ENCODE data around the gene MTCL1. TPM values are rescaled to one million over a fixed set of nuclear protein-coding genes. Genes with fewer than 3 reads are reported as not detected.

The MTCL1 gene
- total and polyA plus RNA-seq, 10 of the 15 experiments (the other 5 are each of a cell fraction or from before 2014, with no cell fraction given) = 0.03 to 0.36 (median 0.13) TPM; not detected in 4

DNA sequence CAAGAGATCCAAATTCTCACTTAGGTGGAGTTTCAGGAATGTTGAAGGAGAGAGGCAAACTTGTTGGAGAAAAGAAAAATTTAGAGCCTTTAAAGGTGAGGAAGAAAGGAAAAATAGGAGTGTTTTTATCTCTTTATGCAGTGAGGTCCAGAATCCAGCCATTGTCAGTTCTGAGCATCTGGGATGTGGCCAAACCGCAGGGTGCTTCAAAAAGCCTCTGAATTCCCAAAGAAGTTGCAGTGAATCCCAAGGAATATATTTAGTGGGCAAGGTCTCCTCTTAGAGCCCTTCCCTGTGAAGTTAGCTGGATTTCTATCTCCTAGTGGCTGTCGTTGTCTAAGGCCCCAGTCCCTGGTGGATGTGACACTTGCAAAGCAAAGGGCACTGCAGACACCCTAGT lies 51.2 kb downstream of the MTCL1 start (continued):
- TF ChIP-seq, protein P1, sequence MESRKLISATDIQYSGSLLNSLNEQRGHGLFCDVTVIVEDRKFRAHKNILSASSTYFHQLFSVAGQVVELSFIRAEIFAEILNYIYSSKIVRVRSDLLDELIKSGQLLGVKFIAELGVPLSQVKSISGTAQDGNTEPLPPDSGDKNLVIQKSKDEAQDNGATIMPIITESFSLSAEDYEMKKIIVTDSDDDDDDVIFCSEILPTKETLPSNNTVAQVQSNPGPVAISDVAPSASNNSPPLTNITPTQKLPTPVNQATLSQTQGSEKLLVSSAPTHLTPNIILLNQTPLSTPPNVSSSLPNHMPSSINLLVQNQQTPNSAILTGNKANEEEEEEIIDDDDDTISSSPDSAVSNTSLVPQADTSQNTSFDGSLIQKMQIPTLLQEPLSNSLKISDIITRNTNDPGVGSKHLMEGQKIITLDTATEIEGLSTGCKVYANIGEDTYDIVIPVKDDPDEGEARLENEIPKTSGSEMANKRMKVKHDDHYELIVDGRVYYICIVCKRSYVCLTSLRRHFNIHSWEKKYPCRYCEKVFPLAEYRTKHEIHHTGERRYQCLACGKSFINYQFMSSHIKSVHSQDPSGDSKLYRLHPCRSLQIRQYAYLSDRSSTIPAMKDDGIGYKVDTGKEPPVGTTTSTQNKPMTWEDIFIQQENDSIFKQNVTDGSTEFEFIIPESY (IDR thresholded peaks at IDR 0.05) = no peak
- TF ChIP-seq POLR2AphosphoS5 (IDR thresholded peaks at IDR 0.05; ENCODE audit: low read length) (no peak), CBFB (IDR thresholded peaks at IDR 0.05; ENCODE audit: low read depth) (no peak), ZBED1 (IDR thresholded peaks at IDR 0.05; ENCODE audit: borderline replicate concordance) (no peak), IKZF2 (IDR thresholded peaks at IDR 0.05) (no peak)

DNA sequence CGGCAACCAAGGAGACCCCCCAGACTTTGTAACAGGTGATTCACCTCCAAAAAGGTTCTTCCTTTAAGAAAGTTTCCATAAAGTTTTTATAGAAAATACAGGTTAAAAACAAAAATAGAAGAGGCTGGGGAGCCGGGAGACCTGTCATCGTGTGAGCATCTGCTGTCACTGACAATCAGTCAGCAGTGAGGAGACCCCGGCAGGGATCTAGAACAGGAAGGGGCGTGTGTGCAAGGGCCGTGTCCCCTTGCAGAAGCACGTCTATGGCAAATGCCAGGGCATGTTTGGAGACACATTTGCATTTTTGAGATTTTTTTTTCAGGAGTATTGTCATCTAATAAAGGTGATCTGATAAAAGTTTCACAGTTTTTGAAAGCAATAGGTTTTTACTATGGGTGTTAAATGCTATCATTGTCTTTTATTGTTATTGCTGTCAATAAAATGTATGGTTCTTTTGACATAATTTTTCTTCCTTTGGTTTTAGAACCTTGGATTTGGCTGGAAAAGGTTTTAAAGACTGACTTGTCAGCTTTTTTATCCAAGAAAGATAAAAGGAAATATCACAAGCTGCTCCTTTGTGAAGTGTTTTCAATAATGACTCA lies 52.1 kb downstream of the MTCL1 start:
- ChIA-PET CTCF (no interaction called here), SMC1A (ENCODE audit: uncharacterized antibody, unreplicated experiment) (no interaction called here), POLR2A (no interaction called here), RAD21 (ENCODE audit: unreplicated experiment) (no interaction called here)
- no peak overlapping the region for H2AFZ ChIP-seq (ENCODE audit: control insufficient read depth, low read depth, low read length)
- DNase-seq (ENCODE audit: low read depth, low spot score) (no peak), FAIRE-seq (no peak), ATAC-seq (no peak)
- intact Hi-C loops (cut with micrococcal nuclease; ENCODE audit: unreplicated experiment) (no loop called here), in situ Hi-C loops (cut with MboI) (no loop called here)
- H3K4me2 ChIP-seq (ENCODE audit: control insufficient read depth, insufficient read depth) = no peak overlapping the region
- H3K4me3 ChIP-seq = no peak overlapping the region
- 25% methylated on average over 7 of the region's 7 CpGs for WGBS (ENCODE audit: insufficient coverage, insufficient replicate concordance, low lambda C conversion rate, missing lambda C conversion rate)
- H3K27ac ChIP-seq (ENCODE audit: control insufficient read depth, insufficient read depth) = no peak overlapping the region
- H3K79me2 ChIP-seq (ENCODE audit: control insufficient read depth, insufficient read depth, low read length) = no peaks in the 10 kb centered on the region
- H4K20me1 ChIP-seq (ENCODE audit: control insufficient read depth, insufficient read depth) = no peaks in the 10 kb centered on the region
- no peaks in the 10 kb centered on the region; a peak in 1 of 4 replicates for H3K27me3 ChIP-seq (replicated peaks in 1 of 2; ENCODE audit: control insufficient read depth in 2 of 2, insufficient read depth in 2 of 2, low read length in 1 of 2)
- no TSS peak for BruUV-seq (replicated peaks)
- TF ChIP-seq SMARCA5 (IDR thresholded peaks at IDR 0.05) = no peak
- TF ChIP-seq, protein P2, sequence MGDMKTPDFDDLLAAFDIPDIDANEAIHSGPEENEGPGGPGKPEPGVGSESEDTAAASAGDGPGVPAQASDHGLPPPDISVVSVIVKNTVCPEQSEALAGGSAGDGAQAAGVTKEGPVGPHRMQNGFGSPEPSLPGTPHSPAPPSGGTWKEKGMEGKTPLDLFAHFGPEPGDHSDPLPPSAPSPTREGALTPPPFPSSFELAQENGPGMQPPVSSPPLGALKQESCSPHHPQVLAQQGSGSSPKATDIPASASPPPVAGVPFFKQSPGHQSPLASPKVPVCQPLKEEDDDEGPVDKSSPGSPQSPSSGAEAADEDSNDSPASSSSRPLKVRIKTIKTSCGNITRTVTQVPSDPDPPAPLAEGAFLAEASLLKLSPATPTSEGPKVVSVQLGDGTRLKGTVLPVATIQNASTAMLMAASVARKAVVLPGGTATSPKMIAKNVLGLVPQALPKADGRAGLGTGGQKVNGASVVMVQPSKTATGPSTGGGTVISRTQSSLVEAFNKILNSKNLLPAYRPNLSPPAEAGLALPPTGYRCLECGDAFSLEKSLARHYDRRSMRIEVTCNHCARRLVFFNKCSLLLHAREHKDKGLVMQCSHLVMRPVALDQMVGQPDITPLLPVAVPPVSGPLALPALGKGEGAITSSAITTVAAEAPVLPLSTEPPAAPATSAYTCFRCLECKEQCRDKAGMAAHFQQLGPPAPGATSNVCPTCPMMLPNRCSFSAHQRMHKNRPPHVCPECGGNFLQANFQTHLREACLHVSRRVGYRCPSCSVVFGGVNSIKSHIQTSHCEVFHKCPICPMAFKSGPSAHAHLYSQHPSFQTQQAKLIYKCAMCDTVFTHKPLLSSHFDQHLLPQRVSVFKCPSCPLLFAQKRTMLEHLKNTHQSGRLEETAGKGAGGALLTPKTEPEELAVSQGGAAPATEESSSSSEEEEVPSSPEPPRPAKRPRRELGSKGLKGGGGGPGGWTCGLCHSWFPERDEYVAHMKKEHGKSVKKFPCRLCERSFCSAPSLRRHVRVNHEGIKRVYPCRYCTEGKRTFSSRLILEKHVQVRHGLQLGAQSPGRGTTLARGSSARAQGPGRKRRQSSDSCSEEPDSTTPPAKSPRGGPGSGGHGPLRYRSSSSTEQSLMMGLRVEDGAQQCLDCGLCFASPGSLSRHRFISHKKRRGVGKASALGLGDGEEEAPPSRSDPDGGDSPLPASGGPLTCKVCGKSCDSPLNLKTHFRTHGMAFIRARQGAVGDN (IDR thresholded peaks at IDR 0.05) = no peak
- TF ChIP-seq, protein P3, sequence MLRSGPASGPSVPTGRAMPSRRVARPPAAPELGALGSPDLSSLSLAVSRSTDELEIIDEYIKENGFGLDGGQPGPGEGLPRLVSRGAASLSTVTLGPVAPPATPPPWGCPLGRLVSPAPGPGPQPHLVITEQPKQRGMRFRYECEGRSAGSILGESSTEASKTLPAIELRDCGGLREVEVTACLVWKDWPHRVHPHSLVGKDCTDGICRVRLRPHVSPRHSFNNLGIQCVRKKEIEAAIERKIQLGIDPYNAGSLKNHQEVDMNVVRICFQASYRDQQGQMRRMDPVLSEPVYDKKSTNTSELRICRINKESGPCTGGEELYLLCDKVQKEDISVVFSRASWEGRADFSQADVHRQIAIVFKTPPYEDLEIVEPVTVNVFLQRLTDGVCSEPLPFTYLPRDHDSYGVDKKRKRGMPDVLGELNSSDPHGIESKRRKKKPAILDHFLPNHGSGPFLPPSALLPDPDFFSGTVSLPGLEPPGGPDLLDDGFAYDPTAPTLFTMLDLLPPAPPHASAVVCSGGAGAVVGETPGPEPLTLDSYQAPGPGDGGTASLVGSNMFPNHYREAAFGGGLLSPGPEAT (IDR thresholded peaks at IDR 0.05; ENCODE audit: low read depth) = no peak
- no peaks in the 10 kb centered on the region; the same call in 2 of the 3 replicates for H3K9me3 ChIP-seq (replicated peaks; ENCODE audit: control insufficient read depth, insufficient read depth, low read length)
- no peaks in the 10 kb centered on the region for H3K36me3 ChIP-seq (ENCODE audit: control insufficient read depth in 2 of 2, insufficient read depth in 2 of 2, low read length in 1 of 2)
- peaks cover 5% of the 10 kb centered on the region; the same call in 1 of the 2 replicates for H3K4me1 ChIP-seq (ENCODE audit: control insufficient read depth, insufficient read depth, low read length)
- H3K9ac ChIP-seq (ENCODE audit: control insufficient read depth, insufficient read depth, low read length) = no peak overlapping the region

Measured in GM12878 (cell line).